H9 (cell line): Measurements from ENCODE around the gene DPP3. TPM values are rescaled to one million over a fixed set of nuclear protein-coding genes. Genes with fewer than 3 reads are reported as not detected.

Experiments used
- DNase-seq: peaks from one replicate; pipeline ENCODE4 v3.0.0-alpha.2; 2017
- H2AFZ ChIP-seq: one replicate; pipeline ENCODE4 v1.6.1; 2013; ENCODE audit warnings: mild to moderate bottlenecking, low read length, control low read depth, moderate library complexity
- H2AK5ac ChIP-seq: 2 replicates; pipeline ENCODE4 v1.6.1; 2013; ENCODE audit warnings: low read length, control low read depth, mixed read lengths; ENCODE audit not compliant: insufficient read length
- H2BK120ac ChIP-seq: one replicate; pipeline ENCODE4 v1.6.1; 2013; ENCODE audit warnings: low read depth, mild to moderate bottlenecking, low read length, control low read depth, inconsistent platforms; ENCODE audit not compliant: poor library complexity, severe bottlenecking
- H2BK12ac ChIP-seq: 2 replicates; pipeline ENCODE4 v1.6.1; 2013; ENCODE audit warnings: low read length, control low read depth, mixed read lengths, low read depth; ENCODE audit not compliant: insufficient read length
- H2BK15ac ChIP-seq: 2 replicates; pipeline ENCODE4 v1.6.1; 2013; ENCODE audit warnings: low read depth, low read length, control low read depth
- H2BK20ac ChIP-seq: one replicate; pipeline ENCODE4 v1.6.1; 2013; ENCODE audit warnings: low read depth, mild to moderate bottlenecking, low read length, control low read depth, inconsistent platforms; ENCODE audit not compliant: poor library complexity, severe bottlenecking
- H2BK5ac ChIP-seq: 2 replicates; pipeline ENCODE4 v1.6.1; 2013; ENCODE audit warnings: low read length, control low read depth, mixed read lengths; ENCODE audit not compliant: insufficient read length
- H3K14ac ChIP-seq: 2 replicates; pipeline ENCODE4 v1.6.1; 2013; ENCODE audit warnings: low read length, control low read depth; ENCODE audit not compliant: insufficient read depth
- H3K18ac ChIP-seq: 2 replicates; pipeline ENCODE4 v1.6.1; 2013; ENCODE audit warnings: low read depth, mild to moderate bottlenecking, mixed read lengths, low read length, control low read depth; ENCODE audit not compliant: insufficient read length
- H3K23ac ChIP-seq: 2 replicates; pipeline ENCODE4 v1.6.1; 2013; ENCODE audit warnings: low read length, control low read depth, mixed read lengths, low read depth; ENCODE audit not compliant: insufficient read length
- H3K23me2 ChIP-seq: 2 replicates; pipeline ENCODE4 v1.6.1; 2013; ENCODE audit warnings: low read depth, mild to moderate bottlenecking, mixed read lengths, low read length, control low read depth; ENCODE audit not compliant: insufficient read length, poor library complexity, severe bottlenecking
- H3K27ac ChIP-seq: 2 replicates; pipeline ENCODE4 v1.5.1; 2013; ENCODE audit warnings: low read length, control low read depth, mixed read lengths, low read depth; ENCODE audit not compliant: insufficient read length
- H3K27me3 ChIP-seq: 2 replicates; pipeline ENCODE4 v1.6.1; 2013; ENCODE audit warnings: low read length, control low read depth, inconsistent platforms; ENCODE audit not compliant: insufficient read depth
- H3K4ac ChIP-seq: 2 replicates; pipeline ENCODE4 v1.6.1; 2013; ENCODE audit warnings: low read depth, mild to moderate bottlenecking, control low read depth, inconsistent platforms, low read length, moderate library complexity
- H3K4me1 ChIP-seq: 2 replicates; pipeline ENCODE4 v1.6.1; 2013; ENCODE audit warnings: low read length, control low read depth, inconsistent platforms; ENCODE audit not compliant: insufficient read depth
- H3K4me2 ChIP-seq: 2 replicates; pipeline ENCODE4 v1.6.1; 2013; ENCODE audit warnings: low read length, control low read depth, mixed read lengths; ENCODE audit not compliant: insufficient read length, insufficient read depth
- H3K56ac ChIP-seq: 2 replicates; pipeline ENCODE4 v1.6.1; 2013; ENCODE audit warnings: low read depth, mild to moderate bottlenecking, mixed read lengths, low read length, control low read depth; ENCODE audit not compliant: insufficient read length
- H3K79me1 ChIP-seq: 2 replicates; pipeline ENCODE4 v1.6.1; 2013; ENCODE audit warnings: low read depth, mild to moderate bottlenecking, moderate library complexity, low read length, control low read depth, inconsistent platforms; ENCODE audit not compliant: insufficient read depth, poor library complexity, severe bottlenecking
- H3K79me2 ChIP-seq: 2 replicates; pipeline ENCODE4 v1.6.1; 2013; ENCODE audit warnings: low read length, control low read depth, inconsistent platforms; ENCODE audit not compliant: insufficient read depth
- H3K9ac ChIP-seq: 2 replicates; pipeline ENCODE4 v1.6.1; 2013; ENCODE audit warnings: low read length, control low read depth, mixed read lengths; ENCODE audit not compliant: insufficient read length; ENCODE audit errors: extremely low read depth
- H3K9me3 ChIP-seq: one replicate; pipeline ENCODE4 v1.6.1; 2013; ENCODE audit warnings: low read depth, low read length, inconsistent platforms; ENCODE audit not compliant: control insufficient read depth
- H3T11ph ChIP-seq: one replicate; pipeline ENCODE4 v1.6.1; 2013; ENCODE audit warnings: mild to moderate bottlenecking, low read length, control low read depth, inconsistent platforms
- H4K20me1 ChIP-seq: one replicate; pipeline ENCODE4 v1.6.1; 2013; ENCODE audit not compliant: control insufficient read depth, insufficient read length, insufficient read depth
- H4K5ac ChIP-seq: 2 replicates; pipeline ENCODE4 v1.6.1; 2013; ENCODE audit warnings: low read depth, mild to moderate bottlenecking, mixed read lengths, low read length, control low read depth; ENCODE audit not compliant: insufficient read length
- H4K8ac ChIP-seq: replicated peaks from 2 replicates; pipeline ENCODE4 v1.6.1; 2013; ENCODE audit warnings: low read length, control low read depth, mixed read lengths, low read depth; ENCODE audit not compliant: insufficient read length
- H4K91ac ChIP-seq: 2 replicates; pipeline ENCODE4 v1.6.1; 2013; ENCODE audit warnings: low read depth, mild to moderate bottlenecking, moderate library complexity, mixed read lengths, low read length, control low read depth; ENCODE audit not compliant: insufficient read length
- H3K27ac Mint-ChIP-seq, 3 experiments: 2 replicates in 2 of 3; 3 replicates in 1 of 3; pipeline ENCODE4 v1.8.0; 2020 to 2021; ENCODE audit warnings: mixed read lengths in 3 of 3, mild to moderate bottlenecking in 1 of 3, moderate library complexity in 1 of 3
- H3K27me3 Mint-ChIP-seq: 2 replicates; pipeline ENCODE4 v1.8.0; 2021; ENCODE audit warnings: low read depth, mild to moderate bottlenecking, moderate library complexity, mixed read lengths
- H3K36me3 Mint-ChIP-seq, 3 experiments: 2 replicates in 2 of 3; 3 replicates in 1 of 3; pipeline ENCODE4 v1.8.0; 2020 to 2021; ENCODE audit warnings: low read depth in 3 of 3, mixed read lengths in 3 of 3; ENCODE audit not compliant: insufficient read depth in 1 of 3
- H3K4me1 Mint-ChIP-seq, 2 experiments: 2 replicates each; pipeline ENCODE4 v1.8.0; 2020; ENCODE audit warnings: mixed read lengths in 2 of 2
- H3K4me3 Mint-ChIP-seq, 2 experiments: 2 replicates in 1 of 2; 3 replicates in 1 of 2; pipeline ENCODE4 v1.8.0; 2020 to 2021; ENCODE audit warnings: mild to moderate bottlenecking in 2 of 2, mixed read lengths in 2 of 2, moderate library complexity in 1 of 2
- H3K9me3 Mint-ChIP-seq, 2 experiments: 2 replicates in 1 of 2; 3 replicates in 1 of 2; pipeline ENCODE4 v1.8.0; 2020; ENCODE audit warnings: mild to moderate bottlenecking in 2 of 2, mixed read lengths in 2 of 2, moderate library complexity in 1 of 2
- CTCF ChIP-seq: fragments of 200-600 bp; sonication (generic); conservative IDR thresholded peaks from 3 replicates; pipeline ENCODE4 v1.8.0; 2021; ENCODE audit warnings: antibody characterized with exemption, mild to moderate bottlenecking
- WGBS: extraction: QIAGEN DNeasy Blood & Tissue Kit; methylation state at CpG from one replicate; pipeline ENCODE4 v1.1.7; 2013; ENCODE audit warnings: missing lambda C conversion rate, low lambda C conversion rate, mixed read lengths; ENCODE audit not compliant: insufficient read length; ENCODE audit errors: extremely low coverage; 5-methylcytosine and 5-hydroxymethylcytosine counted together
- total RNA-seq: library from RNA; stranded (reverse); gene quantifications from 2 replicates; pipeline ENCODE4 v1.2.1, GENCODE V29; 2021

The DPP3 gene
- total RNA-seq, 1 experiment from 2014 or later = 85.3 TPM

DNA sequence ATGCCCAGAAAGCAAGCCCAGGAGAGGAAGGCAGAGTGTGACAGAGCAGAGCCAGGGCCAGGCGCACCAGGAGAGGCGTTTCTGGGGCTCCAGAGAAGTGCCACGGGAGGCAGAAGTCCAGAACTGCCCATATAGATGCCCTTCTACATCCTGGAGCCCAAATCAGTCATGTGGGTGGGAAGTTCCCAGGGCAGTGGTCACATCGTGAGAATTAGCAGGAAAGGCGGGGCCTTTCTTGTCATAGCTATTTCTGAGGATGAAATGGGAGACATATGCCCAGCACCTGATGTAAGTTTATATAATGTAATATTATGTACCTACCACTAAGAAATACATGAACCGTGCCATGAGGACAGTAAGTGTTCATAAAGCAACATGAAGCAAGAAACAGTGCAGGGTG lies 52.5 kb downstream of the DPP3 start:
- no CpG with 5 or more reads among the region's 6 CpGs for WGBS

More for the DNA sequence above, 52.5 kb downstream of the DPP3 start:
- no peak overlapping the region for H2AK5ac ChIP-seq
- H4K8ac ChIP-seq = no peak overlapping the region
- Mint-ChIP-seq H3K4me3 (no peak overlapping the region), H3K36me3 (peaks cover 2 to 33% (median 24%) of the 10 kb centered on the region in 3 experiments; a peak in 5 of 7 replicates), H3K4me1 (peaks cover 12 to 13% of the 10 kb centered on the region in 2 experiments), H3K27ac (peak overlapping the region in 1 of 3 experiments; percentile 68; a peak in 2 of 7 replicates), H3K9me3 (no peaks in the 10 kb centered on the region), H3K27me3 (no peaks in the 10 kb centered on the region)
- no peak overlapping the region for H3K56ac ChIP-seq
- no peak overlapping the region for H3K23ac ChIP-seq
- no peak overlapping the region for H3T11ph ChIP-seq
- no peak for TF ChIP-seq CTCF
- no peaks in the 10 kb centered on the region for H3K9me3 ChIP-seq
- H2AFZ ChIP-seq = no peak overlapping the region
- H3K27me3 ChIP-seq = no peaks in the 10 kb centered on the region
- no peaks in the 10 kb centered on the region for H4K20me1 ChIP-seq
- H4K5ac ChIP-seq = no peak overlapping the region
- H3K18ac ChIP-seq = no peak overlapping the region
- no peak for DNase-seq
- no peak overlapping the region for H3K4me2 ChIP-seq
- H3K4me1 ChIP-seq = no peaks in the 10 kb centered on the region
- no peak overlapping the region for H3K27ac ChIP-seq
- no peak overlapping the region for H2BK15ac ChIP-seq
- H2BK20ac ChIP-seq = no peak overlapping the region
- no peaks in the 10 kb centered on the region for H3K79me1 ChIP-seq
- H3K14ac ChIP-seq = no peak overlapping the region
- H3K9ac ChIP-seq = no peak overlapping the region
- no peak overlapping the region for H2BK120ac ChIP-seq
- no peaks in the 10 kb centered on the region for H3K23me2 ChIP-seq
- no peaks in the 10 kb centered on the region for H3K79me2 ChIP-seq
- H2BK12ac ChIP-seq = no peak overlapping the region
- H2BK5ac ChIP-seq = no peak overlapping the region
- H4K91ac ChIP-seq = no peak overlapping the region
- no peak overlapping the region for H3K4ac ChIP-seq
